Measurements from ENCODE around the gene KRTAP3-2.

KRTAP3-2 gene

DNA sequence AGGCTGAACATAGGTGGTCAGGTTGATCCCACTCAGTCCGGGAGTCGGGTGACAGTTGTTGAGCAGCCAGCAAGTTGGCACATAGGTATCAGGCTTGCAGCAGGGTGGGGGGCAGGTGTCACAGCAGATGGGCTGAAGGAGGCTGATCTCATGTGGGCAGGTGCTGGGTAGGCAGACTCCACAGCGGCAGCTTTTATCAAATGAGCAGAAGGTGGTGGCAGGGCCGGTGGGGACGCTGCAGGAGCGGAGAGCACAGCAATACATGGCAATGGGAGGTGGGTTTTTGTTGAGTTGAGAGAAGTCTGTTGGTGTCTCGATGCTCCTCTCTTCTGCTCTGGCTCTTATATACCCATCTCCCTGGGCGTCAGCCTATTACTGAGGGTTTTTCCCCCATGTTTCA, 9.1 kb upstream of the KRTAP3-2 start, which contains the start of gene KRTAP3-1:
KRTAP3-1 (minus strand) TSS at position 318 of the 400 bp plus-strand sequence; CDS start at position 264, 54 bp downstream.
- H3K27me3 ChIP-seq (ENCODE audit: control insufficient read depth, insufficient read depth, low read length): no peaks in the 10 kb centered on the region
- H3K4me1 ChIP-seq (ENCODE audit: control insufficient read depth, low read depth, low read length): peaks cover 13% of the 10 kb centered on the region
- H3K27ac ChIP-seq (ENCODE audit: low read length): no peak within 1 kb of the TSS
- no peak within 1 kb of the TSS for H3K9ac ChIP-seq (ENCODE audit: low read length)
- H3K36me3 ChIP-seq (ENCODE audit: control insufficient read depth, low read depth, low read length): no peaks in the 10 kb centered on the region
- H3K4me3 ChIP-seq (ENCODE audit: low read length): no peak within 1 kb of the TSS
- H3K9me3 ChIP-seq (ENCODE audit: control insufficient read depth, low read depth, low read length): no peaks in the 10 kb centered on the region

DNA sequence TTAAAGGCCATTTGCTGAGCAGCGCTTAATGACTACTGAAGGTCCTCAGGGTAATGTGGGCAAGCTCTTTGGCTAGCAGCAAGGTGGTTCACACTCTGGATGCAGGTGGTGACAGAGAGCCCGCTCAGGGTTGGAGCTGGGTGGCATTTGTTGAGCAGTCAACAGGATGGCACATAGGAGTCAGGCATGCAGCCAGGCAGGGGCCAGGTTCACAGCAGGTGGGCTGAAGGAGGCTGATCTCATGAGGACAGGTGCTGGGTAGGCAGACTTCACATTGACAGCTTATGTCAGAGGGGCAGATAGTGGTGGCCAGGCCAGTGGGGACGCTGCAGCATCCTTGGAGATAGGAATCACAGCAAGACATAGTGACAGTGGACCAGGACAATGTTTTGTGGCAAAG, 4.7 kb upstream of the KRTAP3-2 start:
- no peak overlapping the region for H3K9ac ChIP-seq (ENCODE audit: low read length)
- no peak overlapping the region for H3K27ac ChIP-seq (ENCODE audit: low read length)
- peaks cover 8% of the 10 kb centered on the region for H3K4me1 ChIP-seq (ENCODE audit: control insufficient read depth, low read depth, low read length)
- H3K9me3 ChIP-seq (ENCODE audit: control insufficient read depth, low read depth, low read length): no peaks in the 10 kb centered on the region
- no peaks in the 10 kb centered on the region for H3K27me3 ChIP-seq (ENCODE audit: control insufficient read depth, insufficient read depth, low read length)
- no peaks in the 10 kb centered on the region for H3K36me3 ChIP-seq (ENCODE audit: control insufficient read depth, low read depth, low read length)
- H3K4me3 ChIP-seq (ENCODE audit: low read length): no peak overlapping the region

DNA sequence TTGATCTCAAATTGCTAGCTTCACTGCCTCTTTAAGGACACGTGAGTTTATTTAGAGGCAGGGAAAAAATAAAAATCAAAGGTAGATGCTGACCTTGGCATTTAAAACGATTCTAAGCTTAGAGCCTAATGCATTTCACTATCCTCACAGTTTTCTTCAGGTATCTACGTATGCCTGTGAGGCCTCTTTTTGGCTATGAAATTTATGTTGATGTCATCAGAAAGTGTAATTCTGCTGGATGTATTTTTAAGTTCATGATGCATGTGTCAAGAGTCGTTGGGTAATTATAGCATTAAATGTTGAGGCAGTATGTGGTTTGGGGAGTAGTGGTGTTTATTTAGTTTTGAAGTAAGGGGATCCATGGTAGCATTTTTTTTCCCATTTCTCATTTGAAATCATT, 4.2 kb upstream of the KRTAP3-2 start:
- Histone ChIP-seq H3K27me3 (ENCODE audit: control insufficient read depth, insufficient read depth, low read length) (no peaks in the 10 kb centered on the region), H3K27ac (ENCODE audit: low read length) (no peak overlapping the region), H3K9ac (ENCODE audit: low read length) (no peak overlapping the region), H3K9me3 (ENCODE audit: control insufficient read depth, low read depth, low read length) (no peaks in the 10 kb centered on the region), H3K36me3 (ENCODE audit: control insufficient read depth, low read depth, low read length) (no peaks in the 10 kb centered on the region), H3K4me3 (ENCODE audit: low read length) (no peak overlapping the region), H3K4me1 (ENCODE audit: control insufficient read depth, low read depth, low read length) (peaks cover 3% of the 10 kb centered on the region)

DNA sequence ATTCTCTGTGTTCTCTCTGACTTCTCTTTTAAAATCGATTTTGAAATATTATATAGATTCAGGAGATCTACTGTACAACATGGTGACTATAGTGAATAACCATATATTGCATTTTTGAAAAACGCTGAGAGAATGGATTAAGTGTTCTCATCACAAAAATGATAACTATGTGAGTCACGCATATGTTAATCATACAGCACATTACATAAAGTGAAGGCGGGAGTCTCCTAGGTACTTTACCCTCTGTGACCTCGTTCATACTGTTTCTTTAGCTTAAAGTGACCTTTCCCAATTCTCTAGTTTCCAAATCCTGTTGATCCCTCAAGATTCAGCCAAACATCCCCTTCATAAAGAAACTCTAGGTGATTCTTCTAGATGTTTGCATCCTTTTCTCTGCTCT, 3.1 kb upstream of the KRTAP3-2 start:
- Histone ChIP-seq H3K27me3 (ENCODE audit: control insufficient read depth, insufficient read depth, low read length) (no peaks in the 10 kb centered on the region), H3K27ac (ENCODE audit: low read length) (no peak overlapping the region), H3K4me1 (ENCODE audit: control insufficient read depth, low read depth, low read length) (no peaks in the 10 kb centered on the region), H3K36me3 (ENCODE audit: control insufficient read depth, low read depth, low read length) (no peaks in the 10 kb centered on the region), H3K4me3 (ENCODE audit: low read length) (no peak overlapping the region), H3K9ac (ENCODE audit: low read length) (no peak overlapping the region), H3K9me3 (ENCODE audit: control insufficient read depth, low read depth, low read length) (no peaks in the 10 kb centered on the region)

DNA sequence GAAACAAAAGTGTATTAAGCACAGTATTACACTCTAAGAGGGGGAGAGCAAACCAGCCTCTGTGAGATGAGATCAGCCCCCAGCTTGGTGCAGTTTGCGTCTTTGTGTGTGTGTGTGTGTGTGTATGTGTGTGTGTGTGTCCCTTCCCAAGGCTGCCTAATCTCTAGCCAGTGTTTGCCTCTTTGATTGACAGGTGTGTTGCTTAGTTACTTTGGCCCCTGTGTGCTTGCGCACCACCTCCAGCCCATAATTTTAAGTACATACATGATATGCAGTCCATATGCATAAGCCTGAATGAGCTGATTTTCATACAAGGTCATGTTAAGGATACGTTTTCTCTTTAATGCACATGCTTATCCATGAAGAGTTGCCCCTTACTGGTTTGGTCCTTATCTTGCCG, 2.1 kb upstream of the KRTAP3-2 start:
- no peaks in the 10 kb centered on the region for H3K9me3 ChIP-seq (ENCODE audit: control insufficient read depth, low read depth, low read length)
- H3K27me3 ChIP-seq (ENCODE audit: control insufficient read depth, insufficient read depth, low read length): no peaks in the 10 kb centered on the region
- H3K36me3 ChIP-seq (ENCODE audit: control insufficient read depth, low read depth, low read length): no peaks in the 10 kb centered on the region
- no peak overlapping the region for H3K4me3 ChIP-seq (ENCODE audit: low read length)
- no peak overlapping the region for H3K9ac ChIP-seq (ENCODE audit: low read length)
- no peaks in the 10 kb centered on the region for H3K4me1 ChIP-seq (ENCODE audit: control insufficient read depth, low read depth, low read length)
- no peak overlapping the region for H3K27ac ChIP-seq (ENCODE audit: low read length)

DNA sequence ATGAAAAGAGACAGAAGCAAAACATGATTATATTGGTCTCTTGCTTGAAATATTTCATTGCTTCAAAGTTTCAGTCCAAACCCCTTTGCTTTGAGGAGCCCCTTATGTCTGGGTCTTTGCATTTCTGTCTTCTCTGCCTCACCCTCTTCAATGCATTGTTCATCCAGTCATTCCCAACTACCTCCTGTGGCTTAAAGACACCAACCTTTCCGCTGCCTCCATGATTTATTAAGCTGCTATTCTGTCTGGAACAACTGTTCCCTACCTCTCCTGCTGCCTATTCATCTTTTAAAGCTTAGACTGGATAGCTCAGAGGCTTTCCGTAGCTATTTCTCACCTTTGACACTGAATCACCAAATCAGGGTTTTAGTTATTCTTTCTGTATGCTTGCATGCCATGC, 2.3 kb downstream of the KRTAP3-2 start:
- Histone ChIP-seq H3K9me3 (ENCODE audit: control insufficient read depth, low read depth, low read length) (no peaks in the 10 kb centered on the region), H3K4me1 (ENCODE audit: control insufficient read depth, low read depth, low read length) (no peaks in the 10 kb centered on the region), H3K9ac (ENCODE audit: low read length) (no peak overlapping the region), H3K27ac (ENCODE audit: low read length) (no peak overlapping the region), H3K27me3 (ENCODE audit: control insufficient read depth, insufficient read depth, low read length) (no peaks in the 10 kb centered on the region), H3K4me3 (ENCODE audit: low read length) (no peak overlapping the region), H3K36me3 (ENCODE audit: control insufficient read depth, low read depth, low read length) (no peaks in the 10 kb centered on the region)

DNA sequence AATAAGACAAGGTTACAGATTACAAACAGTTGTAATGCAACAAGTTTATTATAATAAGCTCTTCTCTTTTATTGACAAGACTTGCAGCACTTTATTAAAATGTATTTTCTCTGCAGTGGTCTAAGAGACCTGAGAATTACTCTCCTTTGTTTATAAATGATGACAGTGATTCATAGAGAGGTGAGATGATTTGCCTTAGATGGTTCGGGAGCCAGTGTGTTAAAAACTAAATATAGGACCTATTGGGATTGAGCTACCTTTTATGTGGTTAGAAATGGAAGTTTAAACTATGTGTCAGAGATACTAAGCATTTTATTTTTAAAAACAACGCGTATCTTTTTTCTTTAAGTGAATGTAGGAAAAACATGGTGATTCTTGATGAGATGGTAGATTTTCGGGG, 2.9 kb downstream of the KRTAP3-2 start:
- no peaks in the 10 kb centered on the region for H3K36me3 ChIP-seq (ENCODE audit: control insufficient read depth, low read depth, low read length)
- no peak overlapping the region for H3K4me3 ChIP-seq (ENCODE audit: low read length)
- no peaks in the 10 kb centered on the region for H3K9me3 ChIP-seq (ENCODE audit: control insufficient read depth, low read depth, low read length)
- H3K4me1 ChIP-seq (ENCODE audit: control insufficient read depth, low read depth, low read length): no peaks in the 10 kb centered on the region
- no peak overlapping the region for H3K27ac ChIP-seq (ENCODE audit: low read length)
- no peak overlapping the region for H3K9ac ChIP-seq (ENCODE audit: low read length)
- no peaks in the 10 kb centered on the region for H3K27me3 ChIP-seq (ENCODE audit: control insufficient read depth, insufficient read depth, low read length)

DNA sequence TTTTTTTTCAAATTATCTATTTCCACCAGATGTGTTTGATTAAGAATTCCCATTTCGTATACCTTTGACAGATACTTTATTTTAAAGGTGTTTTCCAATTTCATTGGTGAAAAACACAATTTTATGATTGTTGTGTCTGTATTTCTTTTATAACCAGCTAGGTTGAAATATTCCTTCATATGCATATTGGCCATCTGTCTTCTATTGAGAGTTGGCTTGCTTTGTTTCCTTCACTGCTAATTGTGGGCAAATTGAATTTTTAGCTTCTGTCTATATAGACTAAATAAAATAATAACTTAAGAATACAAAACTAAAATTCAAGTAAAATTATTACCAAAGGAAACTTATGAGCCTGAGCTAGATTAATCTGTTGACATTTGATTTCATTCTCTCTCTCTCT, 4.6 kb downstream of the KRTAP3-2 start:
- H3K4me1 ChIP-seq (ENCODE audit: control insufficient read depth, low read depth, low read length): no peaks in the 10 kb centered on the region

DNA sequence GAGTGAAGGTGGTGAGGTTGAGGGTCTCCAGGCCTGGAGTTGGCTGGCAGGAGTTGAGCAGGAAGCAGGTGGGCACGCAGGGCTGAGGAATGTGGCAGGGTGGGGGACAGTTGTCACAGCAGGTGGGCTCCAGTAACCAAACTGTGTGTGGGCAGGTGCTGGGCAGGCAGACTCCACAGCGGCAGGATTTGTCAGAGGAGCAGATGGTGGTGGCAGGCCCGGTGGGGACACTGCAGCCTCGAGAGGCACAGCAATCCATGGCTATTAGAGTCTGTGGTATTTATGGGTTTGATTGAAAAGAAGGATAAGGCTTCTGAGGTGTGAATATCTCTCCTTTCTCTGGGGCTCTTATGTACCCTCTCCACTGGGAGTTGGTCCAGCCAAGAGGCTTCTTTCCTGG, 5.9 kb downstream of the KRTAP3-2 start, which contains the start of gene KRTAP3-3:
KRTAP3-3 (minus strand) TSS at position 326 of the 400 bp plus-strand sequence; CDS start at position 259, 67 bp downstream.
- H3K9ac ChIP-seq (ENCODE audit: low read length): no peak within 1 kb of the TSS
- H3K4me3 ChIP-seq (ENCODE audit: low read length): no peak within 1 kb of the TSS
- H3K36me3 ChIP-seq (ENCODE audit: control insufficient read depth, low read depth, low read length): no peaks in the 10 kb centered on the region
- H3K4me1 ChIP-seq (ENCODE audit: control insufficient read depth, low read depth, low read length): no peaks in the 10 kb centered on the region
- no peaks in the 10 kb centered on the region for H3K27me3 ChIP-seq (ENCODE audit: control insufficient read depth, insufficient read depth, low read length)
- no peaks in the 10 kb centered on the region for H3K9me3 ChIP-seq (ENCODE audit: control insufficient read depth, low read depth, low read length)
- no peak within 1 kb of the TSS for H3K27ac ChIP-seq (ENCODE audit: low read length)

More for the DNA sequence above, 4.6 kb downstream of the KRTAP3-2 start:
- H3K9me3 ChIP-seq (ENCODE audit: control insufficient read depth, low read depth, low read length): no peaks in the 10 kb centered on the region
- H3K27me3 ChIP-seq (ENCODE audit: control insufficient read depth, insufficient read depth, low read length): no peaks in the 10 kb centered on the region
- no peak overlapping the region for H3K9ac ChIP-seq (ENCODE audit: low read length)
- no peaks in the 10 kb centered on the region for H3K36me3 ChIP-seq (ENCODE audit: control insufficient read depth, low read depth, low read length)
- no peak overlapping the region for H3K27ac ChIP-seq (ENCODE audit: low read length)
- no peak overlapping the region for H3K4me3 ChIP-seq (ENCODE audit: low read length)

DNA sequence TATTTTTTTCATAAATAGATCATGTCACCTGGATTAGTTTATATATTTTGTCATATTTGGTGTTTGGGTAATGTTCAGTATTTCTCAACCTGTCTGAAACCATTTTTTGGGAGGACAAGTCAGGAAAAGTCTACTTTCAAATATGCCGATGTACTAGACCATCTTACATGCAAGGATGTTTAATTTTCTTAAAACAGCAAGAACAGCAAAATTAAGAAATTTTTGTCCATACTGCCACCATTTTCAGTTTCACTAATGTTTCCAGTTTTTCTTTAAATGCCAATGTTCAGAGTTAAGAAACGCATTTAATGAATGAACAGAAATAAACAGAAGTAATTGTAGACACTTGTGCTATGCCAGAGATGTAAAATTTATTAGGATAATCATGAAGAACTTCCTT, 6.6 kb downstream of the KRTAP3-2 start:
- no peak overlapping the region for H3K27ac ChIP-seq (ENCODE audit: low read length)
- no peak overlapping the region for H3K4me3 ChIP-seq (ENCODE audit: low read length)
- H3K36me3 ChIP-seq (ENCODE audit: control insufficient read depth, low read depth, low read length): no peaks in the 10 kb centered on the region
- no peak overlapping the region for H3K9ac ChIP-seq (ENCODE audit: low read length)
- H3K4me1 ChIP-seq (ENCODE audit: control insufficient read depth, low read depth, low read length): no peaks in the 10 kb centered on the region
- no peaks in the 10 kb centered on the region for H3K27me3 ChIP-seq (ENCODE audit: control insufficient read depth, insufficient read depth, low read length)
- no peaks in the 10 kb centered on the region for H3K9me3 ChIP-seq (ENCODE audit: control insufficient read depth, low read depth, low read length)

DNA sequence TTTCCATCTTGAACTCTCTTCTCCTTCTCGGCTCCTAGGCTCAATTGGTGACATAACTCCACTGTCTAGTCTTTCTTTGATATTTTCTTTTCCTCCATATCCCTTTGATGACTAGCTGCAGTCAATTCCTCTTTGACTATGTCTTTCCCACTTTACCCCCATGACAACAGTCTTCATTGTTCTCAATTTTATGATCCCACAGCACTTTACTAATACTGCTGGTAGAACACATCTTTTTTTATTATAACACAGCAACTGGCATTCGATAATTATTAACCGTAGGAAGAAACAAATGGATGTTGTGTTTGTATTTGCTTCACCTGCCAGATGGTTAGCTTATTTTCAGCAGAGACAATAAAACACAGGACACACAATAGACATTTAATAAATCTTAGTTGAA, 7.0 kb downstream of the KRTAP3-2 start:
- Histone ChIP-seq H3K4me3 (ENCODE audit: low read length) (no peak overlapping the region), H3K4me1 (ENCODE audit: control insufficient read depth, low read depth, low read length) (no peaks in the 10 kb centered on the region), H3K36me3 (ENCODE audit: control insufficient read depth, low read depth, low read length) (no peaks in the 10 kb centered on the region), H3K27ac (ENCODE audit: low read length) (no peak overlapping the region), H3K27me3 (ENCODE audit: control insufficient read depth, insufficient read depth, low read length) (no peaks in the 10 kb centered on the region), H3K9ac (ENCODE audit: low read length) (no peak overlapping the region), H3K9me3 (ENCODE audit: control insufficient read depth, low read depth, low read length) (no peaks in the 10 kb centered on the region)

DNA sequence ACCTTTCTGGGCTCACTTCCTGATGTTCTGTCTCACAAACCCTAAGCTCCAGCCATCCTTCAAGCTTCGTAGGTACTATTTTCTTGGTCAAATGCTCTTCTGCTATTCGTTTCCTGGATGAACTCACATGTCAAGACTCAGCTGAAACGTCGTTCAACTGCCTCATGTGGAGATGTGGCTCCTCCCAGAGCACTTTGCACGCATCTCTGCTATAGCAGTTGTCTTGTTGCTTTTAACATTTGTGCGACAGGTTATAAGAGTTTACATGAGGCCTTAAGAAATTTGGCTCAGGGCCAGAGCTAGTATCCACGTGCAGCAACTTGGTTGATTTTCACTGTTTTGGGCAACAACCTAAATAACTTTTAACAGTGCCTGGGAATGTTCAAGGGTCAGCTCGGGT, 12.8 kb downstream of the KRTAP3-2 start:
- no peaks in the 10 kb centered on the region for H3K27me3 ChIP-seq (ENCODE audit: control insufficient read depth, insufficient read depth, low read length)
- no peaks in the 10 kb centered on the region for H3K36me3 ChIP-seq (ENCODE audit: control insufficient read depth, low read depth, low read length)
- H3K9ac ChIP-seq (ENCODE audit: low read length): no peak overlapping the region
- no peak overlapping the region for H3K4me3 ChIP-seq (ENCODE audit: low read length)
- H3K9me3 ChIP-seq (ENCODE audit: control insufficient read depth, low read depth, low read length): no peaks in the 10 kb centered on the region
- no peak overlapping the region for H3K27ac ChIP-seq (ENCODE audit: low read length)
- no peaks in the 10 kb centered on the region for H3K4me1 ChIP-seq (ENCODE audit: control insufficient read depth, low read depth, low read length)

Measured in iPS-18a (cell line).